ENCODE data around the gene SEPTIN6. TPM values are rescaled to one million over a fixed set of nuclear protein-coding genes. Genes with fewer than 3 reads are reported as not detected.
A peak's percentile ranks its signal among the peaks of the same experiment; 100 is the strongest.

SEPTIN6 gene
- total RNA-seq, 1 donor from 2014 or later: 29.1 TPM

GRCh38 chrX:119695535-119696050 is 2.6 kb upstream of the SEPTIN6 start:
- no peak for DNase-seq (ENCODE audit: low spot score)
- H3K36me3 Mint-ChIP-seq (ENCODE audit: low read depth): no peaks in the 10 kb centered on the region
- TF ChIP-seq, protein P1, sequence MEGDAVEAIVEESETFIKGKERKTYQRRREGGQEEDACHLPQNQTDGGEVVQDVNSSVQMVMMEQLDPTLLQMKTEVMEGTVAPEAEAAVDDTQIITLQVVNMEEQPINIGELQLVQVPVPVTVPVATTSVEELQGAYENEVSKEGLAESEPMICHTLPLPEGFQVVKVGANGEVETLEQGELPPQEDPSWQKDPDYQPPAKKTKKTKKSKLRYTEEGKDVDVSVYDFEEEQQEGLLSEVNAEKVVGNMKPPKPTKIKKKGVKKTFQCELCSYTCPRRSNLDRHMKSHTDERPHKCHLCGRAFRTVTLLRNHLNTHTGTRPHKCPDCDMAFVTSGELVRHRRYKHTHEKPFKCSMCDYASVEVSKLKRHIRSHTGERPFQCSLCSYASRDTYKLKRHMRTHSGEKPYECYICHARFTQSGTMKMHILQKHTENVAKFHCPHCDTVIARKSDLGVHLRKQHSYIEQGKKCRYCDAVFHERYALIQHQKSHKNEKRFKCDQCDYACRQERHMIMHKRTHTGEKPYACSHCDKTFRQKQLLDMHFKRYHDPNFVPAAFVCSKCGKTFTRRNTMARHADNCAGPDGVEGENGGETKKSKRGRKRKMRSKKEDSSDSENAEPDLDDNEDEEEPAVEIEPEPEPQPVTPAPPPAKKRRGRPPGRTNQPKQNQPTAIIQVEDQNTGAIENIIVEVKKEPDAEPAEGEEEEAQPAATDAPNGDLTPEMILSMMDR (IDR thresholded peaks at IDR 0.05): no peak
- no peak overlapping the region for H3K4me3 Mint-ChIP-seq (ENCODE audit: unreplicated experiment)
- peaks cover 21% of the 10 kb centered on the region for H3K4me1 Mint-ChIP-seq (ENCODE audit: low read depth)
- no peak overlapping the region for H3K27ac Mint-ChIP-seq (ENCODE audit: unreplicated experiment)
- H3K27me3 Mint-ChIP-seq (ENCODE audit: low read depth): no peaks in the 10 kb centered on the region
- peaks cover 9% of the 10 kb centered on the region for H3K9me3 Mint-ChIP-seq (ENCODE audit: low read depth)

DNA sequence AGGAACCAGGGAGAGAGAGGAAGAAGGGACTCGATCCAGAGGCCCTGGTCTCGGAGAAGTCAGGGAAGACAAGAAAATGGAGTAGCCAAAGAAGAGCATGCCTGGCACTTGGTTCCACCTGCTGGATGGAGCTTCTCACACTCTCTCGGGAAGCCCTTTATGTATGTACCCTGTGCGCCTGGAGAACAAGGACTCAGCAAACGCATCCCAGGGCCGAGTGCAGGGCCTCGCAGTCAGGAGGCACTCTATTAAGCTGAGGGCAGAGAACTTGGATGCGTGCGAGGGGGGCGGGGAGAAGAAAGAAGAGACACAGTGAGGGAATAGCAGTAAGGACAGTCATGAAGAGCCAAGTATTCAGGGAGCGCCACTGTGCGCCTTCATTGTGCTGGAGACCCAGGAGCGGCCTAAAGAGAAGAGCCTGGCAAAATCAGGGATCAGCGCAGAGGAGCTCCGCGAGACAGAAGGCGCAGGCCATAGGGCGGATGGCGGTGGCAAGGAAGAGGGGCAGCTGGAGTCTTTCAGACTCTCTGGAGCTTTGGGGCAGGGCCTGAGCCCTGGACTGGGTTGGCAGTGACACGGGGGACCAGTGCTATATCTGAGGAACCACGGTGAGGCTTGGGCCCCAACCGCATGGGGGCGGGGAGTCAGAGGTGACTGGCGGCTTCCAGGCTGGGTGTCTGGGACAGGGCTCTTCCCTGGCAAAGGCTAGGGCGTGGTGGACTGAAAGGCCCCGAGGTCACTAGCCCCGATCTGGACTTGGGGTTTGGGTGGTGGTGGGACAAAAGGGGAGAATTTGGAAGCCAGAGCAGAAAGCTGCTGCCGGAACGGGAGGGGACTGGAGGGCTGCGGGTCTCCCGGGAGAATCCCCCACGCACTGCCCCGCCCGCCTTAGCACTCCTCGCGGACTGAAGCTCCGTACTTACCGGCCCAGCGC is 1.9 kb upstream of the SEPTIN6 start:
- no peak for DNase-seq (ENCODE audit: low spot score)
- Mint-ChIP-seq H3K4me3 (ENCODE audit: unreplicated experiment) (no peak overlapping the region), H3K27ac (ENCODE audit: unreplicated experiment) (no peak overlapping the region), H3K4me1 (ENCODE audit: low read depth) (peaks cover 21% of the 10 kb centered on the region), H3K36me3 (ENCODE audit: low read depth) (no peaks in the 10 kb centered on the region), H3K27me3 (ENCODE audit: low read depth) (no peaks in the 10 kb centered on the region), H3K9me3 (ENCODE audit: low read depth) (peaks cover 7% of the 10 kb centered on the region)
- TF ChIP-seq, protein P1 (IDR thresholded peaks at IDR 0.05): peak; percentile 26

DNA sequence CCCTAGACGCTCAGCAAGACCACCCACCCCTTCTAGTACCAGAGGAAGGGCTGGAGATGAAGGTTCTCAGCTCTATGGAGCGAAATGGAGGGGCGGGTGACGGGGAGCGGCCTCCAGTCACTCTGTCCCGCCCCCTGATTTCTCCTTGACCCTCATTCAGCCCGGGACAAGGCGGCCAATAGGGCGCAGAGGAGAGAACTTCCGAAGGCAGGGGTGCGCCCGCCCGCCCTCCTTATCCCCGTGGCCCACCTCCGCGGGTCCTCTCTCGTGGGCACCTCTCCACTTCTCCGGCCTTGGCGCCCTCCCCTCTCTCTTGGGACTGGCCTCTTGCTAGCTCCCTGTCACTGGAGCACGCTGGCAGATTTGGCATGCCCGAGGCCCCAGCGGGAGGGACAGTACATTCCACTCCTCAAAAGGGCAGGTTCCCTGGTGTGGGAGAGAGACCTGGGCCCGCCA is 1.1 kb upstream of the SEPTIN6 start:
- H3K4me3 Mint-ChIP-seq (ENCODE audit: unreplicated experiment): no peak overlapping the region
- DNase-seq (ENCODE audit: low spot score): no peak
- no peaks in the 10 kb centered on the region for H3K36me3 Mint-ChIP-seq (ENCODE audit: low read depth)
- TF ChIP-seq, protein P1 (IDR thresholded peaks at IDR 0.05): no peak
- H3K9me3 Mint-ChIP-seq (ENCODE audit: low read depth): peaks cover 7% of the 10 kb centered on the region
- no peaks in the 10 kb centered on the region for H3K27me3 Mint-ChIP-seq (ENCODE audit: low read depth)
- H3K27ac Mint-ChIP-seq (ENCODE audit: unreplicated experiment): no peak overlapping the region
- peaks cover 20% of the 10 kb centered on the region for H3K4me1 Mint-ChIP-seq (ENCODE audit: low read depth)

DNA sequence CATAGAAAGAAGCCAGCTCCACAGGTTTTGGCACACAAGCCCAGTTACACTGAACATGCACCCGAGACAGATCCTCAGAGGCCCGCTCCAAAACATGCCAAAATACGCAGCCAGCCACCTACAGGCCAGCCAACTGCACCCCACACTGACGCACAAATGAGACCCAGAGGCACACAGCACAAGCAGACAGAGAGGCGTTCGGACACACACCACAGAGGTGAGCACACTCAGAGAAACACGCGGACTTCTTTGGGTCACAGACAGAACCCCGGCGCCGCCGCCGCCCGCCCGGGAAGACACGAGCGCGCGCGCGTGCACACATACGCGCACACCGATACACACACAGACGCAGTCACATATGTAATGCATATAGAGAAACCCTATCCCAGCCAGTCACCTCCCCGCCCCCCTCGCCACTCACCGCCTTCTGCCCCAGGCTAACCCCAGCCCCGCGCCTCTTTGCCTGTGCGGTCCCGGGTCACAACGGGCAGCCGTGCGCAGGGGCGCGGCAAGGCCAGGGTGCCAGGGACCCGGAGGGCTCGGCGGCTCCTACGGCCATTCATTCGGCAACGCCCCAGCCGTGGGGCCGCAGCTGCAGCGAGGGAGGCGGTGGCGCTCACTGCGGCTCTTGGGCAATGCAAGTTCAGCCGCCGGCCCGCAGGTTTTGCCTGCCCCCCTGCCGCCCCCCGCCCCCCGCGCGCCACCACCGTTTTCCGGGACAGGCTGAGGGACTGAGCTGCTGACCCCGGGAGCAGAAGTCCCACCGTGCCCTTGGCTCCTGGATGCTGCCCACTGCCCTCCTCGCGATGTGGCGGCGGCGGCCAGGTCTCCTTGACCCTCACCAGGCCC is 553 bp downstream of the SEPTIN6 start:
- H3K9me3 Mint-ChIP-seq (ENCODE audit: low read depth): peaks cover 2% of the 10 kb centered on the region
- peaks cover 20% of the 10 kb centered on the region for H3K4me1 Mint-ChIP-seq (ENCODE audit: low read depth)
- no peak for DNase-seq (ENCODE audit: low spot score)
- TF ChIP-seq, protein P1 (IDR thresholded peaks at IDR 0.05): peak; percentile 25
- peak overlapping the region; percentile 78 for H3K27ac Mint-ChIP-seq (ENCODE audit: unreplicated experiment)
- no peaks in the 10 kb centered on the region for H3K27me3 Mint-ChIP-seq (ENCODE audit: low read depth)
- peak overlapping the region; percentile 84 for H3K4me3 Mint-ChIP-seq (ENCODE audit: unreplicated experiment)
- no peaks in the 10 kb centered on the region for H3K36me3 Mint-ChIP-seq (ENCODE audit: low read depth)
